Measurements from ENCODE around the gene CHMP4A. TPM values are rescaled to one million over a fixed set of nuclear protein-coding genes. Genes with fewer than 3 reads are reported as not detected.
A peak's percentile ranks its signal among the peaks of the same experiment; 100 is the strongest.

The CHMP4A gene
- total and polyA plus RNA-seq, 9 of the 15 experiments (the other 6 are each of a cell fraction or from before 2014, with no cell fraction given) = 28.8 to 104 (median 52.7) TPM

DNA sequence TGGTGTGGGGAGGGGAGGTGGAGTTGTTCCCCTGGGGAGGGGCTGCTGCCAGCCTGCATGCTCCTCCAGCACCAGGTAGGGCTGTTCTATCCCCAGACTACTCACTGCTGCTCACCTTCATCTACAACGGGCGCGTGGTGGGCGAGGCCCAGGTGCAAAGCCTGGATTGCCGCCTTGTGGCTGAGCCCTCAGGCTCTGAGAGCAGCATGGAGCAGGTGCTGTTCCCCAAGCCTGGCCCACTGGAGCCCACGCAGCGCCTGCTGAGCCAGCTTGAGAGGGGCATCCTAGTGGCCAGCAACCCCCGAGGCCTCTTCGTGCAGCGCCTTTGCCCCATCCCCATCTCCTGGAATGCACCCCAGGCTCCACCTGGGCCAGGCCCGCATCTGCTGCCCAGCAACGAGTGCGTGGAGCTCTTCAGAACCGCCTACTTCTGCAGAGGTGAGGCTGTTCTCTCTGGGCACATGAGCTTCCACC is 48.7 kb downstream of the CHMP4A start (continued):
- TF ChIP-seq NONO (IDR thresholded peaks at IDR 0.05; ENCODE audit: low read depth in 2 of 2, low read length in 1 of 2) (no peak), CREM (IDR thresholded peaks at IDR 0.05; ENCODE audit: low read depth) (no peak), HSF4 (CRISPR knock-in tag; IDR thresholded peaks at IDR 0.05; ENCODE audit: borderline replicate concordance) (no peak)

DNA sequence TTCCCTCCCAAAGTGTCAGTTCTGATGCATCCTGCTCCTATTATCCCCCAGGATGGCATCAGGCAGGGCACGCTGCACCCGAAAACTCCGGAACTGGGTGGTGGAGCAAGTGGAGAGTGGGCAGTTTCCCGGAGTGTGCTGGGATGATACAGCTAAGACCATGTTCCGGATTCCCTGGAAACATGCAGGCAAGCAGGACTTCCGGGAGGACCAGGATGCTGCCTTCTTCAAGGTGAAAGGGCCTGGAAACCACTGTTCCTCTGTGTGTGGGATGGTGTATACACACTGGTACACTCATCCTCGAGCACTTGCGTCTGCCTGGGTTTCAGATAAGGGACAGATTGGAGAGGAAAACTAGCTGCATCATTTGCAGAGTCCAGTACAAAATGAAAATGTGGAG is 51.2 kb downstream of the CHMP4A start:
- H3K4me3 ChIP-seq = peak overlapping the region; percentile 50; the same call in 1 of the 2 replicates
- in situ Hi-C loops (cut with MboI) (no loop called here), intact Hi-C loops (cut with micrococcal nuclease) (no loop called here)
- ChIA-PET POLR2A (interaction anchor here (1.0 to 1.9 kb wide), 6 partner anchors 11 to 111 kb away, joined by 3 to 7 read pairs (median 6); partner anchors contain the start of genes CARMIL3, PCK2 and RNF31), CTCF (ENCODE audit: low intra/inter-chr PET ratio) (no interaction called here)
- no peaks in the 10 kb centered on the region for H3K9me1 ChIP-seq (ENCODE audit: control insufficient read depth, insufficient read depth, low read length)
- ATAC-seq (no peak), FAIRE-seq (no peak), DNase-seq (ENCODE audit: extremely low read depth in 1 of 4, low spot score in 3 of 4) (no peak)
- peak overlapping the region; percentile 74 to 78; a peak in 3 of 4 replicates for H3K9ac ChIP-seq (ENCODE audit: insufficient read depth in 1 of 2, low read depth in 2 of 2, low read length in 2 of 2)
- H4K20me1 ChIP-seq (replicated peaks; ENCODE audit: control insufficient read depth, insufficient read depth, low read length) = no peaks in the 10 kb centered on the region
- peak overlapping the region; percentile 95 for H3K4me2 ChIP-seq (ENCODE audit: insufficient read depth, low read length)
- no TSS peak for BruUV-seq (replicated peaks)
- H3K36me3 ChIP-seq (ENCODE audit: control insufficient read depth, insufficient read depth, low read length) = peaks cover 67% of the 10 kb centered on the region; the same call in 2 of the 3 replicates
- WGBS (ENCODE audit: insufficient coverage, low coverage, missing lambda C conversion rate) = 74% methylated on average over 8 of the region's 8 CpGs
- no peak overlapping the region for H2AFZ ChIP-seq (ENCODE audit: low read depth, low read length)
- no peak overlapping the region for H3K27ac ChIP-seq (ENCODE audit: extremely low read depth, low read depth, low read length)
- no peaks in the 10 kb centered on the region for H3K9me3 ChIP-seq (replicated peaks; ENCODE audit: control insufficient read depth, insufficient read depth, low read depth, low read length)
- H3K4me1 ChIP-seq (replicated peaks in 1 of 2; ENCODE audit: control insufficient read depth in 2 of 2, insufficient read depth in 2 of 2, low read length in 2 of 2) = peaks cover 10 to 23% of the 10 kb centered on the region in 2 experiments; a peak in 4 of 5 replicates
- TF ChIP-seq THRAP3 (IDR thresholded peaks at IDR 0.05; ENCODE audit: borderline replicate concordance) (no peak), SMC3 (conservative IDR thresholded peaks at IDR 0.05; ENCODE audit: insufficient read depth, low read depth, low read length) (no peak), BRF1 (IDR thresholded peaks at IDR 0.05; ENCODE audit: borderline replicate concordance, extremely low read depth, insufficient read length) (no peak), UBTF (IDR thresholded peaks at IDR 0.05; ENCODE audit: borderline replicate concordance in 1 of 2, low read depth in 2 of 2, low read length in 2 of 2) (no peak), IRF2 (CRISPR knock-in tag; IDR thresholded peaks at IDR 0.05) (no peak), TCFL5 (CRISPR knock-in tag; conservative IDR thresholded peaks at IDR 0.05) (no peak), ZNF184 (CRISPR knock-in tag; IDR thresholded peaks at IDR 0.05) (no peak), NCOA2 (IDR thresholded peaks at IDR 0.05; ENCODE audit: partially characterized antibody in 2 of 2) (no peak), TBP (optimal IDR thresholded peaks at IDR 0.05; ENCODE audit: low read depth, low read length) (no peak), ZNF253 (CRISPR knock-in tag; conservative IDR thresholded peaks at IDR 0.05) (no peak), RBM22 (IDR thresholded peaks at IDR 0.05; ENCODE audit: low read depth, low read length, poor library complexity, severe bottlenecking) (no peak), ZNF785 (CRISPR knock-in tag; IDR thresholded peaks at IDR 0.05) (no peak), PHTF2 (CRISPR knock-in tag; IDR thresholded peaks at IDR 0.05) (no peak)
- TF ChIP-seq, protein P1, sequence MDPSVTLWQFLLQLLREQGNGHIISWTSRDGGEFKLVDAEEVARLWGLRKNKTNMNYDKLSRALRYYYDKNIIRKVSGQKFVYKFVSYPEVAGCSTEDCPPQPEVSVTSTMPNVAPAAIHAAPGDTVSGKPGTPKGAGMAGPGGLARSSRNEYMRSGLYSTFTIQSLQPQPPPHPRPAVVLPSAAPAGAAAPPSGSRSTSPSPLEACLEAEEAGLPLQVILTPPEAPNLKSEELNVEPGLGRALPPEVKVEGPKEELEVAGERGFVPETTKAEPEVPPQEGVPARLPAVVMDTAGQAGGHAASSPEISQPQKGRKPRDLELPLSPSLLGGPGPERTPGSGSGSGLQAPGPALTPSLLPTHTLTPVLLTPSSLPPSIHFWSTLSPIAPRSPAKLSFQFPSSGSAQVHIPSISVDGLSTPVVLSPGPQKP (CRISPR knock-in tag; IDR thresholded peaks at IDR 0.05) = no peak
- H3K27me3 ChIP-seq (ENCODE audit: control insufficient read depth in 2 of 2, insufficient read depth in 2 of 2, low read length in 2 of 2) = no peaks in the 10 kb centered on the region
- peaks cover 10% of the 10 kb centered on the region; the same call in 2 of the 3 replicates for H3K79me2 ChIP-seq (ENCODE audit: control insufficient read depth, insufficient read depth, low read length)

All from K562 (cell line).